Psoas muscle (tissue), 8 donors: ENCODE measurements around the gene VAV2. TPM values are rescaled to one million over a fixed set of nuclear protein-coding genes. Genes with fewer than 3 reads are reported as not detected.

ENCODE experiments used
- ATAC-seq, 4 donors: fragments of 200-7000 bp; cut with Tn5 transposase; one replicate each; pipeline ENCODE4 v1.9.1; 2020; ENCODE audit warnings: moderate library complexity in 3 of 4, mild to moderate bottlenecking in 2 of 4
- DNase-seq, 2 donors: peaks; one replicate each; pipeline ENCODE4 v3.0.0-alpha.2; 2020
- H3K27ac ChIP-seq: fragments of 200-600 bp; one replicate; pipeline ENCODE4 v1.8.0; 2022
- H3K27me3 ChIP-seq, 3 donors: fragments of 200-600 bp in 1 of 3; one replicate each; pipeline versions ENCODE4 v1.6.1 to v1.8.0; 2013 to 2022; ENCODE audit warnings: low read length in 2 of 3, mild to moderate bottlenecking in 2 of 3, moderate library complexity in 1 of 3; ENCODE audit not compliant: insufficient read depth in 3 of 3
- H3K36me3 ChIP-seq, 2 donors: fragments of 200-600 bp in 1 of 2; one replicate each; pipeline versions ENCODE4 v1.6.1 to v1.8.0; 2013 to 2022; ENCODE audit warnings: low read depth in 1 of 2, mild to moderate bottlenecking in 1 of 2, moderate library complexity in 1 of 2; ENCODE audit not compliant: insufficient read depth in 1 of 2
- H3K4me1 ChIP-seq: fragments of 200-600 bp; one replicate; pipeline ENCODE4 v1.8.0; 2022
- H3K4me3 ChIP-seq: fragments of 200-600 bp; one replicate; pipeline ENCODE4 v1.8.0; 2022; ENCODE audit warnings: mild to moderate bottlenecking
- H3K9me3 ChIP-seq: fragments of 200-600 bp; one replicate; pipeline ENCODE4 v1.8.0; 2022
- CTCF ChIP-seq: fragments of 200-600 bp; IDR thresholded peaks from one replicate; pipeline ENCODE4 v1.8.0; 2022; ENCODE audit warnings: antibody characterized with exemption
- WGBS, 3 donors: extraction: QIAGEN DNeasy Blood & Tissue Kit; methylation state at CpG; one replicate each; pipeline versions ENCODE4 v1.1.6 to v1.1.7; 2013; 5-methylcytosine and 5-hydroxymethylcytosine counted together
- intact Hi-C, 2 donors: fragments of 100-400 bp; cut with DNase I; formaldehyde crosslinking; loops; one replicate each; pipeline versions ENCODE4 v1.11.0 to v1.14.2; 2022
- polyA plus RNA-seq, 3 donors: library from polyadenylated mRNA; stranded (reverse); fragments of 200-250 nt; gene quantifications; one replicate each; pipeline ENCODE4 v1.2.3, GENCODE V29; 2013
- total RNA-seq, 4 donors: library from RNA; stranded (reverse); fragmentation: NEBNext Ultra II Directional in 2 of 4; extraction: Animal tissue kit (Norgen Biotek cat#: 25700) in 2 of 4; gene quantifications; one replicate each; pipeline versions ENCODE4 v1.2.1 to v1.2.4, GENCODE V29; 2021 to 2023
- donor health status: healthy with polysubstance abuse.
- donor health status: DM: no; HTN: no; CAD: no; lungs with moderate emphysema.
- donor health status: Bipolar disorder and iron deficiency.
- donor health status: healthy.
- donor health status: DM: yes; HTN: yes; CAD: no.
- donor health status: DM: no; HTN: no; CAD: no.
- donor health status: DM: no; HTN: no; CAD: no.
- donor health status: DM: yes; HTN: yes; CAD: no.

Gene VAV2
- total and polyA plus RNA-seq, 7 donors = 0.70 to 2.9 (median 1.4) TPM

- WGBS, 3 donors = 67 to 81% (median 75%) methylated on average over 19 to 20 of the region's 20 CpGs
These were observed 62.0 kb downstream of the VAV2 start for GRCh38 chr9:133930046-133930681.

GRCh38 chr9:133929599-133929998 lies 62.5 kb downstream of the VAV2 start:
- DNase-seq (no peak), ATAC-seq (no peak)
- Histone ChIP-seq H3K4me1 (no peaks in the 10 kb centered on the region), H3K36me3 (no peaks in the 10 kb centered on the region), H3K27me3 (peaks cover 0 to 36% (median 11%) of the 10 kb centered on the region in 3 donors), H3K27ac (no peak overlapping the region), H3K4me3 (no peak overlapping the region), H3K9me3 (no peaks in the 10 kb centered on the region)
- WGBS, 3 donors = 73 to 85% (median 83%) methylated on average over 10 of the region's 10 CpGs
- intact Hi-C loops = no loop called here
- no peak for TF ChIP-seq CTCF

More at GRCh38 chr9:133930046-133930681, 62.0 kb downstream of the VAV2 start:
- intact Hi-C loops = no loop called here
- peaks cover 0 to 40% (median 11%) of the 10 kb centered on the region in 3 donors for H3K27me3 ChIP-seq
- DNase-seq = no peak
- no peak for TF ChIP-seq CTCF
- no peak overlapping the region for H3K27ac ChIP-seq
- H3K4me1 ChIP-seq = no peaks in the 10 kb centered on the region
- H3K36me3 ChIP-seq = no peaks in the 10 kb centered on the region
- ATAC-seq = no peak
- no peak overlapping the region for H3K4me3 ChIP-seq
- no peaks in the 10 kb centered on the region for H3K9me3 ChIP-seq

GRCh38 chr9:133928248-133928764 lies 63.8 kb downstream of the VAV2 start:
- no peak overlapping the region for H3K27ac ChIP-seq
- H3K27me3 ChIP-seq = peaks cover 0 to 30% (median 11%) of the 10 kb centered on the region in 3 donors
- H3K4me1 ChIP-seq = no peaks in the 10 kb centered on the region
- intact Hi-C loops = no loop called here
- no peak for TF ChIP-seq CTCF
- ATAC-seq (no peak), DNase-seq (no peak)
- H3K36me3 ChIP-seq = no peaks in the 10 kb centered on the region
- H3K4me3 ChIP-seq = no peak overlapping the region
- no peaks in the 10 kb centered on the region for H3K9me3 ChIP-seq
- WGBS, 3 donors = 78 to 88% (median 78%) methylated on average over 14 of the region's 14 CpGs

GRCh38 chr9:133927041-133927440 lies 65.1 kb downstream of the VAV2 start:
- no peak for ATAC-seq
- H3K27me3 ChIP-seq = peaks cover 0 to 21% (median 5%) of the 10 kb centered on the region in 3 donors
- WGBS, 3 donors = 62 to 90% (median 73%) methylated on average over 6 of the region's 6 CpGs
- H3K4me3 ChIP-seq = no peak overlapping the region
- TF ChIP-seq CTCF = no peak
- H3K36me3 ChIP-seq = no peaks in the 10 kb centered on the region
- H3K9me3 ChIP-seq = no peaks in the 10 kb centered on the region
- no peak for DNase-seq
- no peaks in the 10 kb centered on the region for H3K4me1 ChIP-seq
- H3K27ac ChIP-seq = no peak overlapping the region
- intact Hi-C loops = no loop called here
